HG03558 (cell line): ENCODE data around the gene TTLL5.

Source experiments
- ATAC-seq: cut with Tn5 transposase; IDR thresholded peaks from one replicate; pipeline ENCODE4 v1.9.1; 2021; ENCODE audit warnings: moderate number of reproducible peaks; ENCODE audit not compliant: unreplicated experiment; ENCODE audit errors: extremely low read depth

TTLL5 gene

DNA sequence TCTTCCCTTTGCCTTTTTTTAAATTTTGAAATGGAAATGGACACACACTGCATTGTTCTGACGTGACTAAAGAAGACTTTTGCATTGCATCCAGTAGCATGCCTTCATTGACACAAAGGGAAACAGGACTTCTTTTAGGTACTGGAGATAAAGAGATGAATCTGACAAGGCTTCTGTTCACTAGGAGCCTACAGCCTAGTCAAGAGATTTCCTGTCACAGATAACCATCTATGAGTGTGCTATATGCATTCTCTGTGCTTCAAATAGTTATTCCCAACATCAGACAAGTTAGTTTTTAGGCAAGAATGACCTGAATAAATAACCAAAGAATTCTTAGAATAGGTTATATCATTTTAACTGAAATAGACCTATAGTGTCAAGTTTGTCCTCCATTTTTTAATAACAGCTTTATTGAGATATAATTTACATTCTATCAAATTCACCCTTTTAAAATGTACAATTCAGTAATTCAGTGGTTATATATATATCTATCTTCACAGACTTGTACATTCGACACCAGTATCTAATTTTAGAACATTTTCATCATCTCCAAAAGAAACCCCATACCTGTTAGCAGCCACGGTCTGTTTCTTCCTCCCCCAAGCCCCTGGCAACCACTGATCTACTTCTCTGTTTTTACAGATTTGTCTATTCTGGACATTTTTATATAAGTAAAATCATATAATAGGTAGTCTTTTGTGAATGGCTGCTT, 122.7 kb downstream of the TTLL5 start:
- ATAC-seq = no peak

- ATAC-seq = no peak
Observed at GRCh38 chr14:75784314-75784686, 123.3 kb downstream of the TTLL5 start.

- ATAC-seq = no peak
Observed at GRCh38 chr14:75793806-75794205, 132.8 kb downstream of the TTLL5 start.

- ATAC-seq = no peak
Observed at GRCh38 chr14:75794615-75795038, 133.6 kb downstream of the TTLL5 start.

GRCh38 chr14:75800792-75801191, 139.7 kb downstream of the TTLL5 start:
- ATAC-seq = no peak

DNA sequence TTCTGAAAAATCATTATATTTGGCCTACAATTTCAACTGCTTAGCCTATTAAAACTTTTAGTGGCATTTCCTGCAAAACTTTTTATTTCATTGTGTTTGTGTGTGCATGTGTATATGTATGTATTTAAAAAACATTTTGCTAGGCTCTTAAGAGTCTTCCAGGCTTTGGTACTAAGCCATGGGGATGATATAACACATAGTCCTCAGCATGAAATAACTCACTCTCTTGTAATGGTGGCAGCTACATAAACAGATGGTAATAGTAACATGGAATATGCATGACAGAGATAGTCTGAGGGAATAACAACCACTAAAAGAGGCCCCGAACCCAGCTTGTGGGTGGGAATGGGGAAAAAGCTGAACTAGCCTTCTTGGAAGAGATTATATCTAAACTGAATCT, 141.4 kb downstream of the TTLL5 start:
- ATAC-seq = no peak

GRCh38 chr14:75803765-75804164, 142.7 kb downstream of the TTLL5 start:
- ATAC-seq = no peak

DNA sequence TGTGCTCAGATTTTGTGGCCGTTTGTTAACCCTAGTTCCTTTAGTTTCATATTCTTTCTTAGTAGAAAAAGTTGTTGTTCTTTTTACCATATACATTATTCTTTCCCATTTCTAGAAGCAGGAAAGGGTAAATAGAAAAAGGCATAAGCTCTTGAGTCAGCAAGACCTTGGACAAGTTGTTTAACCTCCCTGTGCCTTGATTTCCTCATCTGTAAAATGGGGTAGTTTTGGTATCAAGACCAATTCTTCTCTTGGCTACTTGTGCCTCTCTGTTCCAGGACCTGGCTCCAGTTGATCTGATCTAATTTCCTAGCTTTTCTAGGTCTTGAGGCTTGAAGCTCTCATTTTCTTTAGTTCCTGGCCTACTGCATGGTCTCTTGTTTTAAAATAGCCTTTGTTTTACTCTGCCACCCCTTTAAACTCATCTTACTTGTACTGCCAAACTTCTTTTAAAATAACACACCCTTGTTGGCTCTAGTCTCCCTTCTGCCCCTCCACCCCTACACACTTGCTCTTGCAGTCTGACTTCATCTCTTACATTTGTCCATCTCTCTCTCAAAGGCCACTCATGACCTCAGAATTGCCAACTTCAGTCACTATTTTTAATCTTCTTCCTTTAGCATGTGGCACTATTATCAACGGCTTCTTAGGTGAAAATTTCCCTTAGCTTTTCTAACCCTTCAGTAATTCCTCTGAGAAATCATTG, 143.7 kb downstream of the TTLL5 start:
- no peak for ATAC-seq

GRCh38 chr14:75805646-75806045, 144.6 kb downstream of the TTLL5 start:
- no peak for ATAC-seq

DNA sequence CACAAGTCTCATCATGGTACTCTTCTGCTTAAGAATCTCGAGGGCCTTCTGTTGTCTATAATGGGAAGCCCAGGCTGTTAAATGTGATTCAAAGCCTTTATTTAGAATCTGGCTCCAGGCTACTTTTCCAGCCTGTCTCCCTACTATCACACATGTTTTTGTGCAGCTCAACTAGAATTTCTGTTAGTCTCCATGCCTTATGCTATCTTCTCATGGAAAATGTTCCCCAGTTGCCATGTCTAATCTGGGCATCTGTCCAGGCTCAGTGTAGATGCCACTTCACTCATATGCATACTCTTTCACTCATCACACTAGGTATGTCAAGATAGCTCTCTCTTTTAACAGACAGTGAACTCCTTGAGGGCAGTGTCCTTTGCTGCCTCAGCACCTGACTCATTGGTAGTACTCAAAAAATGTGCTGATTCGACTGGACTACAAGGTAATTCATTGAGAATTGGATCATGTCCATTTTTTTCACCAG, 145.3 kb downstream of the TTLL5 start:
- no peak for ATAC-seq

- no peak for ATAC-seq
Observed at GRCh38 chr14:75807667-75808360, 146.8 kb downstream of the TTLL5 start.

GRCh38 chr14:75811136-75811829, 150.2 kb downstream of the TTLL5 start:
- ATAC-seq = no peak

GRCh38 chr14:75811872-75812499, 150.9 kb downstream of the TTLL5 start:
- ATAC-seq = no peak

- no peak for ATAC-seq
Observed at GRCh38 chr14:75812622-75813021, 151.6 kb downstream of the TTLL5 start.

DNA sequence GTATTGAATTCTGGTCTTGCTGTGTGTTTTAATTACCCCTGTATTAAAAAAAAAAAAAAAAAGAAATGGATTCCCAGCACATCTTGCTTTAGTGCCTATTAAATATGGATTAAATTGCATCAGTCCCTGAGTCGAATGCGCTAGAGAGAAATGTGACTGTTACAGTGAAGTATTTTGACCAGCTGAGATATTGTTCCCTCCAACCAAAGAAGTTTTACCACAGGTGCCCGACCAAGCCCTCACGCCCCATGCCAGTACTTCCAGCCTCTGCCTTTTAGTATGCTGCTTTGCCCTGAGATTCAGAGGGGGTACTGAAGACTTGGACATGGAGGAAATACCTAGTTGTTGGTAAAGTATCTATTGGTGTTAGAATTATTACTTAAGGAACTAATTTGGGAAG, 159.7 kb downstream of the TTLL5 start:
- ATAC-seq = no peak

GRCh38 chr14:75821831-75822521, 160.9 kb downstream of the TTLL5 start:
- ATAC-seq = no peak

GRCh38 chr14:75822522-75823141, 161.6 kb downstream of the TTLL5 start:
- no peak for ATAC-seq

GRCh38 chr14:75823334-75823733, 162.3 kb downstream of the TTLL5 start:
- no peak for ATAC-seq

GRCh38 chr14:75824318-75824717, 163.3 kb downstream of the TTLL5 start:
- no peak for ATAC-seq
